Naive thymus-derived CD4-positive, alpha-beta T cell (primary cell): Measurements from ENCODE around the gene ACSL6. TPM values are rescaled to one million over a fixed set of nuclear protein-coding genes. Genes with fewer than 3 reads are reported as not detected.

Experiments
- ATAC-seq: fragments of 150-1000 bp; cut with Tn5 transposase; 2 replicates; pipeline ENCODE4 v1.10.0; 2021; ENCODE audit warnings: mild to moderate bottlenecking, moderate library complexity
- CTCF ChIA-PET: fragments of 350-600 bp; sonication (Branson Sonifier 250); formaldehyde crosslinking; loops from one replicate; lab custom pipeline; 2021; ENCODE audit warnings: antibody characterized with exemption; lab: Charles Lee
- POLR2A ChIA-PET: fragments of 350-600 bp; sonication (Branson Sonifier 250); formaldehyde crosslinking; loops from one replicate; lab custom pipeline; 2021; ENCODE audit warnings: antibody characterized with exemption, inconsistent platforms; lab: Charles Lee
- DNase-seq, 9 donors: peaks; one replicate each; pipeline versions ENCODE4 v3.0.0 to v3.0.0-alpha.2; 2020 to 2022; ENCODE audit warnings: mixed read lengths in 1 of 9
- H3K27ac ChIP-seq: one replicate; pipeline ENCODE4 v1.7.0; 2013; ENCODE audit warnings: mild to moderate bottlenecking, low read depth, low read length, moderate library complexity
- H3K27me3 ChIP-seq, 2 donors: one replicate each; pipeline ENCODE4 v1.7.0; 2013; ENCODE audit warnings: low read length in 2 of 2, mild to moderate bottlenecking in 2 of 2, moderate library complexity in 2 of 2; ENCODE audit not compliant: control insufficient read depth in 2 of 2, insufficient read depth in 2 of 2
- H3K36me3 ChIP-seq, 3 experiments: 1 replicate in 2 of 3; 2 replicates in 1 of 3; pipeline ENCODE4 v1.7.0; 2013; ENCODE audit warnings: low read length in 3 of 3, mild to moderate bottlenecking in 3 of 3, moderate library complexity in 1 of 3; ENCODE audit not compliant: insufficient read depth in 3 of 3, control insufficient read depth in 2 of 3
- H3K4me1 ChIP-seq, 2 donors: one replicate each; pipeline ENCODE4 v1.7.0; 2013; ENCODE audit warnings: low read length in 2 of 2, mild to moderate bottlenecking in 2 of 2, moderate library complexity in 1 of 2; ENCODE audit not compliant: control insufficient read depth in 2 of 2, insufficient read depth in 2 of 2
- H3K4me3 ChIP-seq: 2 replicates; pipeline ENCODE4 v1.7.0; 2013; ENCODE audit warnings: mild to moderate bottlenecking, low read length
- H3K9me3 ChIP-seq, 3 experiments: 1 replicate in 2 of 3; 2 replicates in 1 of 3; pipeline ENCODE4 v1.7.0; 2013; ENCODE audit warnings: low read length in 3 of 3; ENCODE audit not compliant: control insufficient read depth in 2 of 3
- H3K27ac Mint-ChIP-seq, 9 donors: one replicate each; pipeline ENCODE4 v1.8.0; 2020 to 2022; ENCODE audit warnings: mixed read lengths in 9 of 9, mild to moderate bottlenecking in 8 of 9, moderate library complexity in 5 of 9, inconsistent platforms in 2 of 9
- H3K27me3 Mint-ChIP-seq, 5 donors: one replicate each; pipeline ENCODE4 v1.8.0; 2021 to 2022; ENCODE audit warnings: mixed read lengths in 5 of 5, mild to moderate bottlenecking in 1 of 5
- H3K36me3 Mint-ChIP-seq, 5 donors: one replicate each; pipeline ENCODE4 v1.8.0; 2020 to 2022; ENCODE audit warnings: mixed read lengths in 5 of 5, mild to moderate bottlenecking in 3 of 5, inconsistent platforms in 1 of 5
- H3K4me1 Mint-ChIP-seq, 7 donors: one replicate each; pipeline ENCODE4 v1.8.0; 2020 to 2022; ENCODE audit warnings: mixed read lengths in 7 of 7, mild to moderate bottlenecking in 3 of 7, inconsistent platforms in 1 of 7
- H3K4me3 Mint-ChIP-seq, 10 donors: one replicate each; pipeline ENCODE4 v1.8.0; 2020 to 2022; ENCODE audit warnings: mild to moderate bottlenecking in 10 of 10, mixed read lengths in 10 of 10, moderate library complexity in 6 of 10, inconsistent platforms in 2 of 10
- H3K9me3 Mint-ChIP-seq, 11 donors: one replicate each; pipeline ENCODE4 v1.8.0; 2020 to 2022; ENCODE audit warnings: mixed read lengths in 11 of 11, mild to moderate bottlenecking in 4 of 11, inconsistent platforms in 1 of 11, moderate library complexity in 1 of 11
- intact Hi-C, 2 donors: fragments of 100-400 bp; cut with micrococcal nuclease; formaldehyde crosslinking; loops; one replicate each; pipeline ENCODE4 v1.15.1; 2023
- polyA plus RNA-seq, 2 donors: library from polyadenylated mRNA; unstranded; fragments of 300-500 nt; fragmentation: Illumina TruSeq; gene quantifications; one replicate each; pipeline ENCODE4 v1.2.3, GENCODE V29; 2021
- total RNA-seq, 6 experiments: library from RNA in 5 of 6; stranded (reverse) in 5 of 6; gene quantifications; 1 replicate in 5 of 6; 2 replicates in 1 of 6; pipeline ENCODE4 v1.2.3 and lab custom pipeline; 2021 to 2026

The ACSL6 gene
- total and polyA plus RNA-seq, 7 experiments from 2014 or later, result 13.6 to 42.8 (median 22.2) TPM

GRCh38 chr5:132054031-132054696, 42.7 kb upstream of the ACSL6 start:
- Histone ChIP-seq H3K4me1 (peaks cover 3 to 30% of the 10 kb centered on the region in 2 donors), H3K27ac (no peak overlapping the region), H3K9me3 (no peaks in the 10 kb centered on the region), H3K27me3 (no peaks in the 10 kb centered on the region), H3K4me3 (no peak overlapping the region), H3K36me3 (no peaks in the 10 kb centered on the region)
- ATAC-seq (no peak), DNase-seq (peak in 1 of 9 donors; percentile 4)
- CTCF ChIA-PET, result no interaction called here
- intact Hi-C loops, result no loop called here
- Mint-ChIP-seq H3K27me3 (peaks cover 0 to 52% (median 4%) of the 10 kb centered on the region in 5 donors), H3K36me3 (no peaks in the 10 kb centered on the region), H3K4me1 (peaks cover 6 to 37% (median 8%) of the 10 kb centered on the region in 7 donors), H3K27ac (peak overlapping the region in 1 of 9 donors; percentile 7), H3K9me3 (no peaks in the 10 kb centered on the region), H3K4me3 (no peak overlapping the region)
- POLR2A ChIA-PET, result no interaction called here

GRCh38 chr5:132053483-132053882, 42.0 kb upstream of the ACSL6 start:
- peaks cover 0 to 50% (median 4%) of the 10 kb centered on the region in 5 donors for H3K27me3 Mint-ChIP-seq
- POLR2A ChIA-PET, result no interaction called here
- no peaks in the 10 kb centered on the region for H3K9me3 Mint-ChIP-seq

GRCh38 chr5:132052520-132052919, 41.1 kb upstream of the ACSL6 start:
- no peak for ATAC-seq
- Mint-ChIP-seq H3K36me3 (no peaks in the 10 kb centered on the region), H3K27me3 (peaks cover 0 to 46% (median 4%) of the 10 kb centered on the region in 5 donors), H3K27ac (no peak overlapping the region), H3K9me3 (no peaks in the 10 kb centered on the region), H3K4me1 (peaks cover 1 to 29% (median 7%) of the 10 kb centered on the region in 7 donors), H3K4me3 (no peak overlapping the region)
- CTCF ChIA-PET, result no interaction called here
- H3K27me3 ChIP-seq, result no peaks in the 10 kb centered on the region
- no peaks in the 10 kb centered on the region for H3K36me3 ChIP-seq
- no peaks in the 10 kb centered on the region for H3K9me3 ChIP-seq
- intact Hi-C loops, result no loop called here
- DNase-seq, result no peak
- POLR2A ChIA-PET, result no interaction called here
- no peak overlapping the region for H3K27ac ChIP-seq
- no peak overlapping the region for H3K4me3 ChIP-seq
- peaks cover 3 to 23% of the 10 kb centered on the region in 2 donors for H3K4me1 ChIP-seq

More at GRCh38 chr5:132053483-132053882, 42.0 kb upstream of the ACSL6 start:
- H3K9me3 ChIP-seq, result no peaks in the 10 kb centered on the region
- ATAC-seq (no peak), DNase-seq (peak in 1 of 9 donors; percentile 2)
- peaks cover 3 to 25% of the 10 kb centered on the region in 2 donors for H3K4me1 ChIP-seq
- intact Hi-C loops, result no loop called here
- Mint-ChIP-seq H3K4me1 (peaks cover 6 to 30% (median 8%) of the 10 kb centered on the region in 7 donors), H3K36me3 (no peaks in the 10 kb centered on the region), H3K4me3 (no peak overlapping the region), H3K27ac (no peak overlapping the region)
- no peak overlapping the region for H3K4me3 ChIP-seq
- CTCF ChIA-PET, result no interaction called here
- H3K27ac ChIP-seq, result no peak overlapping the region
- H3K36me3 ChIP-seq, result no peaks in the 10 kb centered on the region
- H3K27me3 ChIP-seq, result no peaks in the 10 kb centered on the region

- Histone ChIP-seq H3K9me3 (no peaks in the 10 kb centered on the region), H3K4me1 (peaks cover 0 to 11% of the 10 kb centered on the region in 2 donors), H3K4me3 (no peak overlapping the region), H3K27ac (no peak overlapping the region), H3K36me3 (no peaks in the 10 kb centered on the region), H3K27me3 (no peaks in the 10 kb centered on the region)
- H3K27me3 Mint-ChIP-seq, result peaks cover 0 to 44% (median 4%) of the 10 kb centered on the region in 5 donors
- H3K27ac Mint-ChIP-seq, result no peak overlapping the region
- ChIA-PET CTCF (no interaction called here), POLR2A (no interaction called here)
- H3K4me3 Mint-ChIP-seq, result no peak overlapping the region
- ATAC-seq (no peak), DNase-seq (no peak)
- intact Hi-C loops, result no loop called here
- H3K9me3 Mint-ChIP-seq, result no peaks in the 10 kb centered on the region
- peaks cover 0 to under 1% (median 0%) of the 10 kb centered on the region in 5 donors for H3K36me3 Mint-ChIP-seq
- H3K4me1 Mint-ChIP-seq, result peaks cover 0 to 15% (median 0%) of the 10 kb centered on the region in 7 donors
Measured at GRCh38 chr5:132050661-132051552, 39.4 kb upstream of the ACSL6 start.

GRCh38 chr5:132050136-132050535, 38.7 kb upstream of the ACSL6 start:
- Histone ChIP-seq H3K9me3 (no peaks in the 10 kb centered on the region), H3K36me3 (no peaks in the 10 kb centered on the region), H3K4me1 (peaks cover 0 to 3% of the 10 kb centered on the region in 2 donors), H3K27ac (no peak overlapping the region), H3K27me3 (no peaks in the 10 kb centered on the region), H3K4me3 (no peak overlapping the region)
- peak; percentile 77 for ATAC-seq
- Mint-ChIP-seq H3K4me3 (no peak overlapping the region), H3K9me3 (no peaks in the 10 kb centered on the region), H3K27me3 (peaks cover 0 to 46% (median 4%) of the 10 kb centered on the region in 5 donors), H3K4me1 (peaks cover 0 to 7% (median 0%) of the 10 kb centered on the region in 7 donors), H3K36me3 (peaks cover 0 to 2% (median 0%) of the 10 kb centered on the region in 5 donors), H3K27ac (no peak overlapping the region)
- POLR2A ChIA-PET, result no interaction called here
- intact Hi-C loops, result no loop called here
- CTCF ChIA-PET, result no interaction called here
- peak in 1 of 9 donors; percentile 3 for DNase-seq

GRCh38 chr5:132049559-132049958, 38.1 kb upstream of the ACSL6 start:
- ChIA-PET POLR2A (no interaction called here), CTCF (no interaction called here)
- peaks cover 0 to 4% (median 0%) of the 10 kb centered on the region in 7 donors for H3K4me1 Mint-ChIP-seq
- intact Hi-C loops, result no loop called here
- no peaks in the 10 kb centered on the region for H3K9me3 Mint-ChIP-seq
- peaks cover 2 to 49% (median 4%) of the 10 kb centered on the region in 5 donors for H3K27me3 Mint-ChIP-seq
- no peaks in the 10 kb centered on the region for H3K4me1 ChIP-seq
- H3K4me3 Mint-ChIP-seq, result no peak overlapping the region
- no peak overlapping the region for H3K27ac ChIP-seq
- no peak overlapping the region for H3K4me3 ChIP-seq
- H3K9me3 ChIP-seq, result no peaks in the 10 kb centered on the region
- DNase-seq (no peak), ATAC-seq (no peak)
- no peak overlapping the region for H3K27ac Mint-ChIP-seq
- H3K36me3 ChIP-seq, result no peaks in the 10 kb centered on the region
- peaks cover 0 to 2% (median 0%) of the 10 kb centered on the region in 5 donors for H3K36me3 Mint-ChIP-seq
- no peaks in the 10 kb centered on the region for H3K27me3 ChIP-seq
